Cardiac muscle cell (in vitro differentiated cells and primary cell): ENCODE measurements around the gene IQCH. TPM values are rescaled to one million over a fixed set of nuclear protein-coding genes. Genes with fewer than 3 reads are reported as not detected.

Source experiments
- DNase-seq, 2 donors: peaks; one replicate each; pipeline versions ENCODE4 v3.0.0 to v3.0.0-alpha.2; 2010 to 2017; ENCODE audit warnings: low read depth in 1 of 2, low spot score in 1 of 2
- H3K27ac ChIP-seq: fragments of 200-600 bp; sonication (generic); 2 replicates; pipeline ENCODE4 v1.5.1; 2016
- H3K27me3 ChIP-seq: fragments of 200-600 bp; sonication (generic); 2 replicates; pipeline ENCODE4 v1.6.0; 2016; ENCODE audit warnings: control low read depth
- H3K36me3 ChIP-seq: fragments of 200-600 bp; sonication (generic); 2 replicates; pipeline ENCODE4 v1.5.1; 2016; ENCODE audit warnings: control low read depth
- H3K4me1 ChIP-seq: fragments of 200-600 bp; sonication (generic); 2 replicates; pipeline ENCODE4 v1.8.1; 2017; ENCODE audit warnings: low read depth, mild to moderate bottlenecking, mixed run types
- H3K4me3 ChIP-seq: fragments of 200-600 bp; sonication (generic); 2 replicates; pipeline ENCODE4 v1.5.1; 2016; ENCODE audit warnings: mild to moderate bottlenecking
- H3K9me3 ChIP-seq: fragments of 200-600 bp; sonication (generic); 2 replicates; pipeline ENCODE4 v1.5.1; 2017; ENCODE audit warnings: low read depth, mild to moderate bottlenecking, control low read depth
- polyA plus RNA-seq: library from polyadenylated mRNA; unstranded; fragments of >200 nt; fragmentation: Nextera tagmentation; extraction: Ambion mirVana; gene quantifications from 2 replicates; pipeline ENCODE4 v1.2.1, GENCODE V29; 2016
- total RNA-seq: library from RNA; depleted of rRNA; stranded (reverse); fragments of >200 nt; gene quantifications from 2 replicates; pipeline ENCODE4 v1.2.3, GENCODE V29; 2016
- TF ChIP-seq, protein P1 (sequence below): IDR thresholded peaks from 2 replicates; pipeline ENCODE4 v1.5.1; 2012; ENCODE audit warnings: low read depth, mild to moderate bottlenecking, low read length

Gene IQCH
- total and polyA plus RNA-seq, 2 experiments from 2014 or later: 5.9 to 6.9 TPM

GRCh38 chr15:67227431-67227830, 27.2 kb upstream of the IQCH start:
- H3K36me3 ChIP-seq: peaks cover 11% of the 10 kb centered on the region
- TF ChIP-seq, protein P1, sequence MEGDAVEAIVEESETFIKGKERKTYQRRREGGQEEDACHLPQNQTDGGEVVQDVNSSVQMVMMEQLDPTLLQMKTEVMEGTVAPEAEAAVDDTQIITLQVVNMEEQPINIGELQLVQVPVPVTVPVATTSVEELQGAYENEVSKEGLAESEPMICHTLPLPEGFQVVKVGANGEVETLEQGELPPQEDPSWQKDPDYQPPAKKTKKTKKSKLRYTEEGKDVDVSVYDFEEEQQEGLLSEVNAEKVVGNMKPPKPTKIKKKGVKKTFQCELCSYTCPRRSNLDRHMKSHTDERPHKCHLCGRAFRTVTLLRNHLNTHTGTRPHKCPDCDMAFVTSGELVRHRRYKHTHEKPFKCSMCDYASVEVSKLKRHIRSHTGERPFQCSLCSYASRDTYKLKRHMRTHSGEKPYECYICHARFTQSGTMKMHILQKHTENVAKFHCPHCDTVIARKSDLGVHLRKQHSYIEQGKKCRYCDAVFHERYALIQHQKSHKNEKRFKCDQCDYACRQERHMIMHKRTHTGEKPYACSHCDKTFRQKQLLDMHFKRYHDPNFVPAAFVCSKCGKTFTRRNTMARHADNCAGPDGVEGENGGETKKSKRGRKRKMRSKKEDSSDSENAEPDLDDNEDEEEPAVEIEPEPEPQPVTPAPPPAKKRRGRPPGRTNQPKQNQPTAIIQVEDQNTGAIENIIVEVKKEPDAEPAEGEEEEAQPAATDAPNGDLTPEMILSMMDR: no peak
- H3K4me3 ChIP-seq: no peak overlapping the region
- no peaks in the 10 kb centered on the region for H3K9me3 ChIP-seq
- H3K4me1 ChIP-seq: no peaks in the 10 kb centered on the region
- no peaks in the 10 kb centered on the region for H3K27me3 ChIP-seq
- no peak for DNase-seq
- H3K27ac ChIP-seq: no peak overlapping the region

- TF ChIP-seq, protein P1: no peak
- Histone ChIP-seq H3K4me1 (no peaks in the 10 kb centered on the region), H3K4me3 (no peak overlapping the region), H3K36me3 (peaks cover 11% of the 10 kb centered on the region), H3K27me3 (no peaks in the 10 kb centered on the region), H3K9me3 (no peaks in the 10 kb centered on the region), H3K27ac (no peak overlapping the region)
- no peak for DNase-seq
These were observed 26.7 kb upstream of the IQCH start for GRCh38 chr15:67227846-67228245.

DNA sequence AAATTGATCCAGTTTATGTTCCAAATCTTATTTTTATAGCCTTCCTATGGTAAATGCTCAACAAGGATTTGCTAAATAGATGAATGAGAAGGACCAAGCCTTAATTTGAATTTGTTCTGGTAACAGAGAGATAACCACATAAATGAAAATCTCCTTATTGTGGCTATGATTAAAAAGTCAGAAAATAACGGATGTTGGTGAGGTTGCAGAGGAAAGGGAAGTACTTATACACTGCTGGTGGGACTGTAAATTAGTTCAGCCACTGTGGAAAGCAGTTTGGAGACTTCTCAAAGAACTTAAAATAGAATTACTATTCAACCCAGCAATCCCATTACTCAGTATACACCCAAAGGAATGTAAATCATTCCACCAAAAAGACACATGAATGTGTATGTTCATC, 26.3 kb upstream of the IQCH start:
- Histone ChIP-seq H3K27ac (no peak overlapping the region), H3K27me3 (no peaks in the 10 kb centered on the region), H3K9me3 (no peaks in the 10 kb centered on the region), H3K36me3 (peaks cover 11% of the 10 kb centered on the region), H3K4me1 (no peaks in the 10 kb centered on the region), H3K4me3 (no peak overlapping the region)
- TF ChIP-seq, protein P1: no peak
- DNase-seq: no peak

- Histone ChIP-seq H3K4me1 (no peaks in the 10 kb centered on the region), H3K36me3 (peaks cover 11% of the 10 kb centered on the region), H3K9me3 (no peaks in the 10 kb centered on the region), H3K27me3 (no peaks in the 10 kb centered on the region), H3K4me3 (no peak overlapping the region), H3K27ac (no peak overlapping the region)
- DNase-seq: no peak
- TF ChIP-seq, protein P1: no peak
These were observed 24.1 kb upstream of the IQCH start for GRCh38 chr15:67230504-67230903.

GRCh38 chr15:67232591-67232990, 22.0 kb upstream of the IQCH start:
- H3K4me3 ChIP-seq: no peak overlapping the region
- no peaks in the 10 kb centered on the region for H3K27me3 ChIP-seq
- no peaks in the 10 kb centered on the region for H3K4me1 ChIP-seq
- peaks cover 11% of the 10 kb centered on the region for H3K36me3 ChIP-seq
- no peak for DNase-seq
- TF ChIP-seq, protein P1: no peak
- H3K9me3 ChIP-seq: no peaks in the 10 kb centered on the region
- H3K27ac ChIP-seq: no peak overlapping the region
